Stimulated activated CD4-positive, alpha-beta T cell treated with anti-CD3 and anti-CD28 coated beads, Interleukin-1b, Interleukin-23, amount 100 ng/mL, for 4 hours (primary cell): ENCODE results near the gene SLC35F3.

Experiments used
- DNase-seq, 2 donors: peaks; one replicate each; pipeline ENCODE4 v3.0.0-alpha.2; 2020; ENCODE audit warnings: low read depth in 2 of 2

SLC35F3 gene

GRCh38 chr1:233972563-233972950, 68.1 kb downstream of the SLC35F3 start:
- no peak for DNase-seq

DNA sequence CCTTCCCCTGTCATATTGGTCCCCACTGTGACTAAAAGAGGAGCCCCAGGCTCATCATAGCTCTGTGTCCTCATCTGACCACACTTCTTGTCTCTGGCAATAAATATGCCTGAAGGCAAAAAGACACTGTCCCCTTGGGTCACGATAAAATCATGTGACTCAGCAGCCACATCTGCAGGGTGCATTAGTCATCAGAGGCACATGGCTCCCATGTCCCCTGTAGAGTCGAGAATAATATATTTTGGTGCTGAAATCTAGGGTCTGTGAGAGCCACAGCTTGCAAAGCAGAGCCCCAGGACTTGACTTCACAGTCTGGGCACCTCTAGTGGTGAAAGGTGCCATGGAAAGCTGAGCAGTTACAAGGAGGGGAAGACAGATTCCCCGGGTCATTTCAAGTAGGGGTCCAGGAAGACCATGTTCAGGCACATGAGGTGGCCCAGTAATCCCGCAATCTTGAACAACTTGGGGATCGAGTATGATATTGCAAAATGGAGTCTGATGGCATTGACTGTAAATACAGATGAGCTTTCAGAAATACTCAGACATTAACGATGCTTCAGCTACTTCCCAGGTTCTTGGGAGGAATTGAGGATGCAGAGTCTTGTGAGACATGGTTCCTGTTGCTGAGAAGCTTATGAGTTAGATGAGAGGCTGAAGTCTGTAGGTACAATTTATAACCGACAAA, 68.6 kb downstream of the SLC35F3 start:
- DNase-seq, result no peak

DNA sequence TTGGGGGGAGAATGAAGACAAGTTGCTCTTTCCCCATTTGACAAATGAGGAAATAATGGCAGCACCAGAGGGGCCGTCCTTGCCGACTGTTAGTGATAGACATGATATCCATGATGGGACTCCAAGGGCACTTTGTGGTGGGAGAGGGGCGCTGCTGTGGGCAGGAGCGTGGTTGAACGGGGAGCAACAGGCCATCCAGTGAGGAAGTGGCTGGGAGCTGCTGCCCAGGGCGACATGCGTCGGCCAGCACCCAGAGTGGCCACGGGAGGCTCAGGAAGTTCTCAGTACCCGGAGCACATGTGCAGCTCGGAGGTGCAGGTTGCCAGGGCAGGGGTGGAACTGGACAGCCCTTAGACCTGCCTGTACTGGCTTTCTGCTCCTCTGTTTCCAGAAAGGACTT, 71.0 kb downstream of the SLC35F3 start:
- no peak for DNase-seq

GRCh38 chr1:233981042-233981675, 76.7 kb downstream of the SLC35F3 start:
- DNase-seq, result no peak

GRCh38 chr1:233982827-233983518, 78.5 kb downstream of the SLC35F3 start:
- no peak for DNase-seq

DNA sequence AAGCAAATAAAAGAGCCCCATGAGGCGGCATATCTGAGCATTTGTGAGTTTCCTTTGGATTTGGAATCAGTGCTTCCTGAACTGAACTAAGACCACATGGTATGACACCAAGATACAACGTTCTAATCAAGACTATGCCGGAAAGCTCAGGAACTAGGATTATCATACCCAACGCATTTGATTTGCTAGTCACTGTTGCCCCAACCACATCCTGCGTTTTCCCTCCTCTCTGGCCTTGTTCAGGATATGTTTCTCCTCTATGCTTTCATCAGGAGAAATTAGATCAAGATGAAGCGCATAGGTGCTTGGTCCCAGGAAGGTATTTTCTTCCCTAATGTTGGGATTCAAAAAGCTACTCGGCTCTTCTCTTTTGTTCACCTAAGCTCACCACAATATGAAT, 79.3 kb downstream of the SLC35F3 start:
- no peak for DNase-seq

GRCh38 chr1:233988963-233989696, 84.7 kb downstream of the SLC35F3 start:
- DNase-seq, result no peak

GRCh38 chr1:233990486-233990885, 86.0 kb downstream of the SLC35F3 start:
- DNase-seq, result no peak

DNA sequence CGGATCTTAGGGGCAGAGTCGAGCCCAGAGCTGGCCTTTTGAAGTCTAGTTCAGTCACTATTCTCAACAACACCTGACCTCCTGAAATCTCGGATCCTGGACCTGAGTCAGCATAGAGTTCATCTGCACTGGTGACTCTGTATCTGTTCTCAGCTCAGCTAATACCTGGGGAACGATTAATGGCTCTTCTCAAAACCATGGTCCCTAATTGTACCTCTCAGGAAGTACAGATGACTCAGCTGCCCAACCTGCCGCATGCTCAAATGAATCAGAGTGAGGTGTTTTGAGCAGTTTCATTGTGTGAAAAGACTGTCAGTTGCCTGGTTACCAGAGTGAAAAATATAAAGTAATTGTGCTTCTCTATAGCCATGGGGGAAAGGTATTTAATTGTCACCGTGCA, 89.2 kb downstream of the SLC35F3 start:
- no peak for DNase-seq

DNA sequence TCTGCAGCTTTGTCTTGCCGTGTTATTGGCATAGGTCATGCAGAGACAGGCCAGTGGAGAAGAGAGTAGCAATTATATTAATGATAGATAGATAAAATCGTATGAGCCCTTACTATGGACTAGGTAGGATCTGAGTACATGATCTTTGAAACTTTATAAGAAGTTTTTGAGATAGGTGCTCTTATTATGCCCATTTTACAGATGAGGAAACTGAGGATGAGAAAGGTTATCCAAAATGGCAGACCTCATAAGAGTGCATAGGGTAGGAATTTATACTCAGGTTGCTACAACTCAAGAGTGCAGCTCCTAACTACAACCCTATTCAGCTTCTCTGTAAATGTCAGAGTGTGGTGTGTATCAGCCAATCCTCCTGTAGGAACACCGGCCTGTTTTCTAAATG, 89.6 kb downstream of the SLC35F3 start:
- no peak for DNase-seq

DNA sequence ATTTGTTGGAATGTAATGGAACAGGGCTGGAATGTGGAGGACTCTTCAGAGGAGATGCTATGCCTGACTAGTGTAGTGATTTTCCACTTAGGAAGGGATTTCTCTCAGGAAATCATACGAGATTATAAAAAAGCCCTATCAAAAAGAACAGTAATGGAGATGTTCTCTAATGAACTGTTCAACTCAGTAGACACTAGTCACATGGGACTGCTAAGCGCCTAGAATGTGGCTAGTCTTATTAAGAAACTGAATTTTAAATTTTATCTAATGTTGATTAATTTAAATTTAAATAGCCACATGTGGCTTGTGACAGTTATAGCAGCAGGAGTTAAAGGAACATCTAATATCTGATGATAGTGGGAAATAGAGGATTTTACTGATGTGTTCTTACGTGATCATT, 94.0 kb downstream of the SLC35F3 start:
- DNase-seq, result no peak

- DNase-seq, result no peak
Observed at GRCh38 chr1:233998891-233999290, 94.4 kb downstream of the SLC35F3 start.

GRCh38 chr1:234000557-234001041, 96.1 kb downstream of the SLC35F3 start:
- DNase-seq, result no peak

DNA sequence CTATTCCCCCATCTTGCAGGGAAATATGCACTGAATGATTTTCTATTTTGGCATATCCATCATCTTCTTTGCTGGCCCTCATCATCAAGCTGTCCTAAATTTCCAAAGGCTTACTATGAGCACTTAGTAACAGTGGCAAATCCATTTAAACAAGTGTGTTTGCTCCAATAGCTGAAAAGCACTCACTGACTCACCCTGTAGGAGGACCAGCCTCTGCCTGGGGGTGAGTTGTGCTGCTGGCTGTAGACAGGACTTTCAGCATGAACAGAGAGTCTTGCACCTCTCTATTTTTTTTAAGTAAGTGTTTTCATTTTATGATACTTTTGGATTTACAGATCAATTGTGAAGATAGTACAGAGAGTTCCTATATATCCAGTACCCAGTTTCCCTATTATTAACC, 97.3 kb downstream of the SLC35F3 start:
- DNase-seq, result no peak

DNA sequence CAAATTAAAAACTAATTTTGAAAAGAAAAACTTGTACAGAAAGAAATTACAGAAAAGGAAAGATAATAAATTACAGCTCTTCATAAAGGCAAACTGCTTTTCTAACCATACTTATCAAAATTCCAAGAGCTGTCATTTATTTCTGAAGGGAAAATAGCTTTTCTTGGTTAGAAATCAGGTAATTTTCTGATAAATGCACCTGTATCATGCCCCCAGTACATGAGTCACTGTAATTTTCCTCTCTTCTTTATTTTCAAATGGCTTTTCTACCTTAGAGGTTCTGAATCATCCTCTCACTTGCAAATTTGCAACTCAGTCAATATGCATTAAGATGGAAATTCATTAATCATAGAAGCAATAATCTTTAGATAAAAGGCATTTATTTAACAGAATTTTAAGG, 100.1 kb downstream of the SLC35F3 start:
- DNase-seq, result no peak

GRCh38 chr1:234007684-234008083, 103.2 kb downstream of the SLC35F3 start:
- no peak for DNase-seq

DNA sequence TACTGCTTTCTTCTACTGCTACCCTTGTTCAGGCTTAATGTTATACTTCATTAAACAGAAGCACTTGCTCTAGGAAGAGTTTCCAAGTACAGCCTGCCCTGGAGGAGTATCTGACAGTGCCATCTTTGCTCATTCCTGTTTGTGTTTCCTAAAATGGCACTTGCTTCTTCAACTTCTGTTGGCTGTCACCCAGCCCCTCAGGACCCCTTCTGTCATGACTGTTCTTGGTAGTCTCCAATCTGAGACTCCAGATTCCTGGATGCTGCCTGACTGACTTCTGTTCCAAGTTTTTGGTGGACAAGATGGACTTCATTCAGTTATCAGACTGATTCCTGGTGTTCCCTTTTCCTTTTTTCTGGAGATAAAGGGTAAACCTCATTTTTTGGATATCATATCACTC, 104.1 kb downstream of the SLC35F3 start:
- DNase-seq, result no peak

DNA sequence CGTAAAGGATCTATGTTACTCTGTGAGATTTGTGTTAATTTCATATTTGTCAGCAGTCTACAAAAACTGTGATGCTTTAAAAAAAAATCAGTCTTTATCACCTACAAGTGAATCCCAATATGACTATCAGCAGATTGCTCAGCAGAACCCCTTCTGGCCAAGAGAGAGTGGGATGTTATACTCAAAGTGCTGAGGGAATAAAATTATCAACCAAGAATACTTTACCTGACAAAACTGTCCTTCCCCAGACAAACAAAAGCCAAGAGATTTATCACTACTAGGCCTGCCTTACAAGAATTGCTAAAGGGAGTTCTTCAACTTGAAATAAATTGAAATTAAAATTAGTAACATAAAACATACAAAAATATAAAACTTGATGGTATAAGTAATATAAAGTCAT, 105.2 kb downstream of the SLC35F3 start:
- DNase-seq, result no peak

DNA sequence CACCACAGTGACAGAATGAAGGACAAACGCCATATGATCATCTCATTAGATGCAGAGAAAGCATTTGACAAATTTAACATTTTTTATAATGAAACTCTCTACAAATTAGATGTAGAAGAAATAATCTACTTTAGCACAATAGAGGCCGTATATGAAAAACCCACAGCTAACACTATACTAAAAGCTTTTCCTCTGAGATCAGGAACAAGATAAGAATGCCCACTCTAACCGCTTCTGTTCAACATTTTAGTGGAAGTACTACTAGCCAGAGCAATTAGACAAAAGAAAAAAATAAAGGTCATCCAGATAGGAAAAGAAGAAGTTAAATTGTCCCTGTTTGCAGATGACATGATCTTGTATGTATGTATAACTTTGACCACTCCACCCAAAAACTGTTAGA, 109.7 kb downstream of the SLC35F3 start:
- DNase-seq, result no peak

- DNase-seq, result no peak
Observed at GRCh38 chr1:234018816-234019215, 114.3 kb downstream of the SLC35F3 start.

DNA sequence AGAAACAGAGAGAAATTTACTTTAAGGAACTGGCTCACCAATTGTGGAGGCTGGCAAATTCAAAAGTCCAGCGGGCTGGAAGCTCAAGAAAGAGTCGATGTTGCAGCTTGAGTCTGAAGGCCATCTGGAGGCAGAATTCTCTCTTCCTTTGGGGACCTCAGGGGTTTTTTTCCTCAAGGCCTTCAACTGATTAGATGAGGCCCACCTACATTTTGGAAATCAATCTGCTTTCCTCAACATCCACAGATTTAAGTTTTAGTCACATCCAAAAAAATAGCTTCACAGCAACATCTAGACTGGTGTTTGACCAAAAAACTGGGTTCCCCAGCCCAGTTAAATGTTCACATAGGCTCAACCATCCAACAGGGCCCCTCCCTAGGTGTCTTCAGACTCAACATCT, 114.9 kb downstream of the SLC35F3 start:
- DNase-seq, result no peak

DNA sequence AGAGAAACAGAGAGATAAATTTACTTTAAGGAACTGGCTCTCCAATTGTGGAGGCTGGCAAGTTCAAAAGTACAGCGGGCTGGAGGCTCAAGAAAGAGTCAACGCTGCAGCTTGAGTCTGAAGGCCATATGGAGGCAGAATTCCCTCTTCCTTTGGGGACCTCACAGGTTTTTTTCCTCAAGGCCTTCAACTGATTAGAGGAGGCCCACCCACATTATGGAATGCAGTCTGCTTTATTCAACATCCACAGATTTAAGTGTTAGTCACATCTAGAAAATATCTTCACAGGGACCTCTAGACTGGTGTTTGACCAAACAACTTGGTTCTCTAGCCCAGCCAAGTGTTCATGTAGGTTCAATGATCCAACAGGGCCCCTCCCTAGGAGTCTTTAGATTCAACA, 117.8 kb downstream of the SLC35F3 start:
- no peak for DNase-seq
